ENCODE measurements around the gene ADAM10. TPM values are rescaled to one million over a fixed set of nuclear protein-coding genes. Genes with fewer than 3 reads are reported as not detected.

The ADAM10 gene
- polyA plus RNA-seq, 1 of the 3 experiments (the other 2 are of a cell fraction), result 83.5 TPM

DNA sequence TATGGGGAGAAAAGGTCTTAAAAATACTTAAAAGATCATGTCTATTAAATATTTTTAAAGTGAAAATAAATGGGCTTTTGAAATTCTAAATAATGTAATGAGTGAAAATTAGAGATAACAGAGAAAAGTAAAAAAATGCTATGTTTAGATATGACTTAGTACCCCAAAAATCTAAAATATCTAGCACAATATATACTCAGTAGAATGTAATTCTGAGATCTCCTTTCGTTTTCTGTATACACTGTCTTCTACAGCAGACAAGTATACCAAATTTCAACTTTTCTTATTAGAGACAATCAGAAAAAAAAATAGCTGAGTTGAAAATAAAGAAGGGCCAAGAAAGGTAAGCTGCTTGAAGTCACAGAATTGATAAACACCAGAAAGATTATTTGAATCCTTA, 140.8 kb downstream of the ADAM10 start:
- WGBS (ENCODE audit: low lambda C conversion rate), result 80% methylated on average over 1 of the region's 1 CpG
- H3K27ac ChIP-seq (ENCODE audit: low read depth in 2 of 2, low read length in 1 of 2), result no peak overlapping the region
- H3K36me3 ChIP-seq (replicated peaks in 1 of 2; ENCODE audit: control insufficient read depth in 1 of 2, insufficient read depth in 2 of 2, low read length in 1 of 2), result peaks cover 23 to 27% of the 10 kb centered on the region in 2 experiments
- no peak overlapping the region for H3K9ac ChIP-seq
- H3K4me2 ChIP-seq, result no peak overlapping the region
- no peaks in the 10 kb centered on the region for H3K9me3 ChIP-seq
- H2AFZ ChIP-seq (ENCODE audit: low read depth), result no peak overlapping the region
- no peaks in the 10 kb centered on the region for H3K27me3 ChIP-seq (ENCODE audit: insufficient read depth)
- H3F3A ChIP-seq (replicated peaks; ENCODE audit: insufficient read depth), result peaks cover 3% of the 10 kb centered on the region
- no peaks in the 10 kb centered on the region for H4K20me1 ChIP-seq (ENCODE audit: insufficient read depth)
- H3K4me3 ChIP-seq (ENCODE audit: low read depth in 2 of 2, low read length in 1 of 2), result no peak overlapping the region
- no peaks in the 10 kb centered on the region; a peak in 1 of 4 replicates for H3K4me1 ChIP-seq (ENCODE audit: control insufficient read depth in 1 of 2, insufficient read depth in 2 of 2, low read depth in 1 of 2, low read length in 1 of 2)
- POLR2A ChIA-PET, result no interaction called here
- peaks cover under 1% of the 10 kb centered on the region; the same call in 1 of the 2 replicates for H3K79me2 ChIP-seq (ENCODE audit: insufficient read depth)
- CTCF ChIA-PET, result no interaction called here
- DNase-seq, result no peak
- no peaks in the 10 kb centered on the region for H3K9me2 ChIP-seq
- TF ChIP-seq GABPA (IDR thresholded peaks at IDR 0.05; ENCODE audit: low read depth) (no peak), RCOR1 (IDR thresholded peaks at IDR 0.05; ENCODE audit: low read length) (no peak), SIN3A (IDR thresholded peaks at IDR 0.05; ENCODE audit: borderline replicate concordance, low read depth, low read length) (no peak), PBX3 (IDR thresholded peaks at IDR 0.05) (no peak)
- TF ChIP-seq, protein P1, sequence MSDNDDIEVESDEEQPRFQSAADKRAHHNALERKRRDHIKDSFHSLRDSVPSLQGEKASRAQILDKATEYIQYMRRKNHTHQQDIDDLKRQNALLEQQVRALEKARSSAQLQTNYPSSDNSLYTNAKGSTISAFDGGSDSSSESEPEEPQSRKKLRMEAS (IDR thresholded peaks at IDR 0.05; ENCODE audit: low read depth), result no peak
- TF ChIP-seq, protein P2, sequence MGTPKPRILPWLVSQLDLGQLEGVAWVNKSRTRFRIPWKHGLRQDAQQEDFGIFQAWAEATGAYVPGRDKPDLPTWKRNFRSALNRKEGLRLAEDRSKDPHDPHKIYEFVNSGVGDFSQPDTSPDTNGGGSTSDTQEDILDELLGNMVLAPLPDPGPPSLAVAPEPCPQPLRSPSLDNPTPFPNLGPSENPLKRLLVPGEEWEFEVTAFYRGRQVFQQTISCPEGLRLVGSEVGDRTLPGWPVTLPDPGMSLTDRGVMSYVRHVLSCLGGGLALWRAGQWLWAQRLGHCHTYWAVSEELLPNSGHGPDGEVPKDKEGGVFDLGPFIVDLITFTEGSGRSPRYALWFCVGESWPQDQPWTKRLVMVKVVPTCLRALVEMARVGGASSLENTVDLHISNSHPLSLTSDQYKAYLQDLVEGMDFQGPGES (IDR thresholded peaks at IDR 0.05; ENCODE audit: low read depth, low read length), result no peak

DNA sequence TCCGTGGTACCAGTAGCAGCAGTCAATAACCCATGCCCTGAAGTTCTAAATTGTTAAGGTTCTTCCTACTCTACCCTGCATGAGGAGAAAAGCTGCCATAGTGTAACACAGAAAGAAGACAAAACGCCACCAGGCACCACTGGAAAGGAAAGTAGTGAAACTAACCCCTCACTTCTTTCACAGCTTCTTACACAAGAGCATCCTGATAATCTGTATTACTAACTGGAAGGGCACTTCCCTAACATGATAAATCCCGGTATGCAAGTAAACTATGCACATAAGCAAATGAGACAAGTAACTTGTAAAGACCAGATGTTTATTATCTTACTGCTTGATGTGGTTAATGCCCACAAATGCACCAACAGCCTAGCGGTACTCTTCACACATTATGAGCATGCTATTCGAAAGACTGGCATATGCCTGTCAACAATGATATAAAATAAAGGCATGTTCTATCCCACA, 141.3 kb downstream of the ADAM10 start:
- H3K36me3 ChIP-seq (replicated peaks in 1 of 2; ENCODE audit: control insufficient read depth in 1 of 2, insufficient read depth in 2 of 2, low read length in 1 of 2), result peaks cover 23 to 32% of the 10 kb centered on the region in 2 experiments
- H3K27me3 ChIP-seq (ENCODE audit: insufficient read depth), result no peaks in the 10 kb centered on the region
- no peaks in the 10 kb centered on the region; a peak in 1 of 4 replicates for H3K4me1 ChIP-seq (ENCODE audit: control insufficient read depth in 1 of 2, insufficient read depth in 2 of 2, low read depth in 1 of 2, low read length in 1 of 2)
- H3K9ac ChIP-seq, result no peak overlapping the region
- H3K9me3 ChIP-seq, result no peaks in the 10 kb centered on the region
- TF ChIP-seq NRF1 (IDR thresholded peaks at IDR 0.05; ENCODE audit: low read depth, low read length) (no peak), RXRA (IDR thresholded peaks at IDR 0.05; ENCODE audit: borderline replicate concordance, low read depth) (no peak), RAD21 (IDR thresholded peaks at IDR 0.05; ENCODE audit: low read length) (no peak), RCOR1 (IDR thresholded peaks at IDR 0.05; ENCODE audit: low read length) (no peak), SIN3A (IDR thresholded peaks at IDR 0.05; ENCODE audit: borderline replicate concordance, low read depth, low read length) (no peak)
- no peak for DNase-seq
- H2AFZ ChIP-seq (ENCODE audit: low read depth), result no peak overlapping the region
- no peak overlapping the region for H3K4me2 ChIP-seq
- H3K79me2 ChIP-seq (ENCODE audit: insufficient read depth), result no peaks in the 10 kb centered on the region
- H3K27ac ChIP-seq (ENCODE audit: low read depth in 2 of 2, low read length in 1 of 2), result no peak overlapping the region
- WGBS (ENCODE audit: low lambda C conversion rate), result 90% methylated on average over 5 of the region's 5 CpGs
- no peak overlapping the region for H3K4me3 ChIP-seq (ENCODE audit: low read depth in 2 of 2, low read length in 1 of 2)
- no peaks in the 10 kb centered on the region for H4K20me1 ChIP-seq (ENCODE audit: insufficient read depth)
- POLR2A ChIA-PET, result no interaction called here
- CTCF ChIA-PET, result no interaction called here
- peaks cover 3% of the 10 kb centered on the region for H3F3A ChIP-seq (replicated peaks; ENCODE audit: insufficient read depth)
- H3K9me2 ChIP-seq, result no peaks in the 10 kb centered on the region

All from SK-N-SH (cell line).